ENCODE data around the gene FBXL13.

DNA sequence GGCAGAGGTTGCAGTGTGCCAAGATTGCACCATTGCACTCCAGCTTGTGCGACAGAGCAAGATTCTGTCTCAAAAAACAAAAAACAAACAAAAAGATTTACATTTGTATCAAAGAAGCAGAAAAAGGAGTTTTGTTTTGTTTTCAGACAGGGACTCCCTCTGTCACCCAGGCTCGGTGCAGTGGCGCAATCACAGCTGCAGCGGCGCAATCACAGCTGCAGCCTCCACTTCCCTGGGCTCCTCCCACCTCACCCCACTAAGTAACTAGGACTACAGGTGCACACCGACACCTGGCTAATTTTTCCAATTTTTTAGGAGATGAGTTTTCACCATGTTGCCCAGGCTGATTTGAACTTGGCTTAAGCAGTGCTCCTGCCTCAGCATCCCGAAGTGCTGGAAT lies 2.2 kb upstream of the FBXL13 start:
- TF ChIP-seq, protein P1, sequence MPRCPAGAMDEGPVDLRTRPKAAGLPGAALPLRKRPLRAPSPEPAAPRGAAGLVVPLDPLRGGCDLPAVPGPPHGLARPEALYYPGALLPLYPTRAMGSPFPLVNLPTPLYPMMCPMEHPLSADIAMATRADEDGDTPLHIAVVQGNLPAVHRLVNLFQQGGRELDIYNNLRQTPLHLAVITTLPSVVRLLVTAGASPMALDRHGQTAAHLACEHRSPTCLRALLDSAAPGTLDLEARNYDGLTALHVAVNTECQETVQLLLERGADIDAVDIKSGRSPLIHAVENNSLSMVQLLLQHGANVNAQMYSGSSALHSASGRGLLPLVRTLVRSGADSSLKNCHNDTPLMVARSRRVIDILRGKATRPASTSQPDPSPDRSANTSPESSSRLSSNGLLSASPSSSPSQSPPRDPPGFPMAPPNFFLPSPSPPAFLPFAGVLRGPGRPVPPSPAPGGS (IDR thresholded peaks at IDR 0.05; ENCODE audit: borderline replicate concordance, insufficient read depth, low read depth, low read length, poor library complexity, severe bottlenecking): no peak
- TF ChIP-seq IKZF1 (conservative IDR thresholded peaks at IDR 0.05): no peak
- no peak for TF ChIP-seq CTCF (IDR thresholded peaks at IDR 0.05 in 2 of 3, conservative IDR thresholded peaks at IDR 0.05 in 1 of 3; ENCODE audit: control insufficient read depth in 2 of 3, extremely low read depth in 1 of 3, insufficient read depth in 1 of 3, low read depth in 3 of 3, low read length in 3 of 3)

Data from GM12878 (cell line).